Gastroesophageal sphincter (tissue), 4 donors: ENCODE results near the gene ARHGAP25. TPM values are rescaled to one million over a fixed set of nuclear protein-coding genes. Genes with fewer than 3 reads are reported as not detected.

Experiments used
- ATAC-seq: fragments of 150-250 bp; one replicate; pipeline ENCODE4 v1.9.1; 2016; ENCODE audit warnings: mild to moderate bottlenecking, moderate library complexity
- H3K27ac ChIP-seq, 4 donors: fragments of 200-600 bp; sonication (generic) in 3 of 4; 1 replicate in 3 of 4; 2 replicates in 1 of 4; pipeline ENCODE4 v1.5.1; 2016 to 2019
- H3K27me3 ChIP-seq: fragments of 200-600 bp; sonication (generic); one replicate; pipeline ENCODE4 v1.5.1; 2019
- H3K36me3 ChIP-seq, 2 donors: fragments of 200-600 bp; sonication (generic); one replicate each; pipeline ENCODE4 v1.5.1; 2019; ENCODE audit warnings: control low read depth in 1 of 2
- H3K4me1 ChIP-seq, 3 donors: fragments of 200-600 bp; sonication (generic); 1 replicate in 2 of 3; 2 replicates in 1 of 3; pipeline ENCODE4 v1.5.1; 2016 to 2019; ENCODE audit warnings: control low read depth in 2 of 3
- H3K4me3 ChIP-seq, 2 donors: fragments of 200-600 bp; sonication (generic); one replicate each; pipeline ENCODE4 v1.5.1; 2019; ENCODE audit warnings: mild to moderate bottlenecking in 1 of 2, moderate library complexity in 1 of 2
- H3K9me3 ChIP-seq, 3 donors: fragments of 200-600 bp; sonication (generic); one replicate each; pipeline ENCODE4 v1.5.1; 2017 to 2019; ENCODE audit warnings: control low read depth in 2 of 3
- EP300 ChIP-seq: sonication (generic); formaldehyde crosslinking; IDR thresholded peaks from one replicate; pipeline ENCODE4 v1.6.1; 2017; ENCODE audit warnings: antibody characterized with exemption, mild to moderate bottlenecking
- POLR2A ChIP-seq, 2 donors: fragments of 450-650 bp; IDR thresholded peaks; one replicate each; pipeline ENCODE4 v1.6.1; 2017; ENCODE audit warnings: antibody characterized with exemption in 2 of 2, mild to moderate bottlenecking in 2 of 2, moderate library complexity in 1 of 2
- POLR2AphosphoS5 ChIP-seq: sonication (generic); formaldehyde crosslinking; IDR thresholded peaks from one replicate; pipeline ENCODE4 v1.6.1; 2017; ENCODE audit warnings: antibody characterized with exemption
- WGBS, 2 donors: methylation state at CpG; one replicate each; pipeline ENCODE4 v1.1.5; 2018; ENCODE audit warnings: low coverage in 1 of 2; 5-methylcytosine and 5-hydroxymethylcytosine counted together
- total RNA-seq, 4 donors: library from RNA; depleted of rRNA; stranded (reverse); fragments of >200 nt; gene quantifications; one replicate each; pipeline ENCODE4 v1.1.0, GENCODE V29; 2016
- TF ChIP-seq, protein P1 (sequence below), 4 experiments: fragments of 200-600 bp in 2 of 4; fragments of 450-650 bp in 2 of 4; sonication (generic) in 1 of 4; IDR thresholded peaks; one replicate each; pipeline ENCODE4 v1.5.1; 2017 to 2019; ENCODE audit warnings: antibody characterized with exemption in 4 of 4, mild to moderate bottlenecking in 2 of 4, moderate library complexity in 2 of 4

Gene ARHGAP25
- total RNA-seq, 4 donors from 2014 or later, result 2.2 to 7.3 (median 4.4) TPM

DNA sequence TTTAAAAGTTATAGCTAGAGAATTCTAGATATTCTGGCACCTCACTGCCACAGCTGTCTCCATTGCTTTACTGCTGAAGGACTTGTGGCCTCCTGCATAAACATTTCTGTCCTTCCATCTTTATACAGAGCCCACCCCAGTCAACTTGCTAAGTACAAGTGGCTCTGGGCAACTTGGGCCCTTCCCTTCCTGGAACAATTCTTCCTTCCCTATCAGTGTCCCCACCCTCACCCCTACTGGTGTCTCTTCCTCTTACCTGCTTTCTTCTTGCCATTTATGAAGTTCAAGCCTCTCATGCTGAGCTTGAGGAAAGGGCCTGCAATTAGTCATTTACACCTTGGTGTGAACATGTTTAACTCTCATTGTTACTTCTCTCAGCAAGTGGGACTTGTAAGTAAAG lies 45.0 kb downstream of the ARHGAP25 start:
- H3K4me1 ChIP-seq, result no peaks in the 10 kb centered on the region
- H3K4me3 ChIP-seq, result no peak overlapping the region
- no peaks in the 10 kb centered on the region for H3K27me3 ChIP-seq
- no peak for TF ChIP-seq POLR2AphosphoS5
- TF ChIP-seq, protein P1, sequence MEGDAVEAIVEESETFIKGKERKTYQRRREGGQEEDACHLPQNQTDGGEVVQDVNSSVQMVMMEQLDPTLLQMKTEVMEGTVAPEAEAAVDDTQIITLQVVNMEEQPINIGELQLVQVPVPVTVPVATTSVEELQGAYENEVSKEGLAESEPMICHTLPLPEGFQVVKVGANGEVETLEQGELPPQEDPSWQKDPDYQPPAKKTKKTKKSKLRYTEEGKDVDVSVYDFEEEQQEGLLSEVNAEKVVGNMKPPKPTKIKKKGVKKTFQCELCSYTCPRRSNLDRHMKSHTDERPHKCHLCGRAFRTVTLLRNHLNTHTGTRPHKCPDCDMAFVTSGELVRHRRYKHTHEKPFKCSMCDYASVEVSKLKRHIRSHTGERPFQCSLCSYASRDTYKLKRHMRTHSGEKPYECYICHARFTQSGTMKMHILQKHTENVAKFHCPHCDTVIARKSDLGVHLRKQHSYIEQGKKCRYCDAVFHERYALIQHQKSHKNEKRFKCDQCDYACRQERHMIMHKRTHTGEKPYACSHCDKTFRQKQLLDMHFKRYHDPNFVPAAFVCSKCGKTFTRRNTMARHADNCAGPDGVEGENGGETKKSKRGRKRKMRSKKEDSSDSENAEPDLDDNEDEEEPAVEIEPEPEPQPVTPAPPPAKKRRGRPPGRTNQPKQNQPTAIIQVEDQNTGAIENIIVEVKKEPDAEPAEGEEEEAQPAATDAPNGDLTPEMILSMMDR (IDR thresholded peaks at IDR 0.05), result no peak
- no peak for TF ChIP-seq POLR2A (IDR thresholded peaks at IDR 0.05)
- no peak for TF ChIP-seq EP300
- no peak overlapping the region for H3K27ac ChIP-seq
- no peaks in the 10 kb centered on the region for H3K36me3 ChIP-seq
- H3K9me3 ChIP-seq, result no peaks in the 10 kb centered on the region
- ATAC-seq, result no peak

DNA sequence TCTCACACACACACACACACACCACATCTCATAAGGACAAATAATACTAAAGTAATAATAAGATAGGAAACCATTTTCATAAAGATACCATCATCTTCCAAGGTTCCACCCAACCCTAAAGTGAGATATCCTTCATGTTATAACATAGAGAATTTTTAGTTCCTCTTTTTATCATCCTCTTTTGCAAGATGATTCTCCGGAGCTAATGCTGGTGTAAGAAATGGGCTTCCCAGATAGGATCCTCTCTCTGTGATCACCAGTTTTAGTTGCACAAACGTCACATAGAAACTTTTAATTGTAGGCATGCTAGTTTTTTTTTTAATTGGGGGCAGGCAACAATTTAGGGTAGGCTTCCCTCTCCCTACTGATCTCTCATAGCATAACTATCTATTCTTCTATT lies 49.6 kb downstream of the ARHGAP25 start:
- 76 to 81% methylated on average over 2 of the region's 2 CpGs for WGBS, 2 donors
- TF ChIP-seq, protein P1 (IDR thresholded peaks at IDR 0.05), result no peak
- TF ChIP-seq EP300 (no peak), POLR2AphosphoS5 (no peak), POLR2A (IDR thresholded peaks at IDR 0.05) (no peak)
- Histone ChIP-seq H3K27ac (no peak overlapping the region), H3K4me3 (no peak overlapping the region), H3K36me3 (no peaks in the 10 kb centered on the region), H3K27me3 (no peaks in the 10 kb centered on the region), H3K4me1 (no peaks in the 10 kb centered on the region), H3K9me3 (no peaks in the 10 kb centered on the region)
- no peak for ATAC-seq

DNA sequence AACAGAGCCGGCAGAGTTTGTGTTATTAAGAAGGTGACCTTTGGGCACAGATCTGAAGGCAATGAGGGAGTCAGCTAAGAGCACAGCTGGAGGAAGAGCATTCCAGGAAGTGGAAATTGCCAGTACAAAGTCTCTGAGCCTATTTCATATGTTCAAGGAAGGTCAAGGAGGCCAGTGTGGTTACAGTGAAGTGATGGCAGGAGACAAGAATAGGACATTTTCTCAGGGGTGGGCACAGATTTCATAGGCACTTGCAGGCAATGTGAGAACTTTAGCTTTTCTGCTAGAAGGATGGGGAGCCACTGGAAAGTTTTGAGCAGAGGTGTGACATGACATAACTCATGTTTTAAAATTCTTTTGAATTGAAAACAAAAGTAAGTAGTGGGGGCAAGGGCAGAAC lies 50.3 kb downstream of the ARHGAP25 start:
- Histone ChIP-seq H3K9me3 (no peaks in the 10 kb centered on the region), H3K27ac (no peak overlapping the region), H3K4me1 (no peaks in the 10 kb centered on the region), H3K27me3 (no peaks in the 10 kb centered on the region), H3K4me3 (no peak overlapping the region), H3K36me3 (no peaks in the 10 kb centered on the region)
- ATAC-seq, result peak; percentile 51
- WGBS, 2 donors, result 50 to 58% methylated on average over 1 of the region's 1 CpG
- no peak for TF ChIP-seq POLR2AphosphoS5
- TF ChIP-seq, protein P1 (IDR thresholded peaks at IDR 0.05), result no peak
- TF ChIP-seq EP300, result no peak
- no peak for TF ChIP-seq POLR2A (IDR thresholded peaks at IDR 0.05)

DNA sequence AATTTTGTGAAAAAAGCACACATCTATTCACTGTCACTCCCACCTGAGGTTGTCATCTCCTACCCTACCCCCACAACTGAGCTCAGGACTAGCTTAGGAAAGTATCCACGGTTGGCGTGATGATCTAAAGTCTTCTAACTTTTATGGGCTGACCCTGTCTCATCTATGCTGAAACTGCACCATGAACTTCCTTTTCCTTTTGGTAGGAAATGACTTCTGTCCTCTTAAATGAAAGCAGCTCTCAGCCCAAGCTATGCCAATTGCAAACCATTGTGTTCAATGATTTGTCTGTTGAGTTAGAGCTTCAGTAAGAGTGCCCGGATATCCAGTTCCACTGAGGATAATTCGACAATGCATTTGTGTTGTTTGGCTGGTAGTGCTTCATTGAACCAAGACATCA lies 52.7 kb downstream of the ARHGAP25 start:
- Histone ChIP-seq H3K27me3 (no peaks in the 10 kb centered on the region), H3K4me3 (no peak overlapping the region), H3K4me1 (no peaks in the 10 kb centered on the region), H3K27ac (no peak overlapping the region), H3K9me3 (no peaks in the 10 kb centered on the region), H3K36me3 (no peaks in the 10 kb centered on the region)
- WGBS, 2 donors, result 75% methylated on average over 4 of the region's 4 CpGs; no CpG with 5 or more reads in 1 of the 2 donors
- TF ChIP-seq EP300, result no peak
- TF ChIP-seq POLR2A (IDR thresholded peaks at IDR 0.05), result no peak
- no peak for TF ChIP-seq POLR2AphosphoS5
- TF ChIP-seq, protein P1 (IDR thresholded peaks at IDR 0.05), result no peak
- ATAC-seq, result no peak

DNA sequence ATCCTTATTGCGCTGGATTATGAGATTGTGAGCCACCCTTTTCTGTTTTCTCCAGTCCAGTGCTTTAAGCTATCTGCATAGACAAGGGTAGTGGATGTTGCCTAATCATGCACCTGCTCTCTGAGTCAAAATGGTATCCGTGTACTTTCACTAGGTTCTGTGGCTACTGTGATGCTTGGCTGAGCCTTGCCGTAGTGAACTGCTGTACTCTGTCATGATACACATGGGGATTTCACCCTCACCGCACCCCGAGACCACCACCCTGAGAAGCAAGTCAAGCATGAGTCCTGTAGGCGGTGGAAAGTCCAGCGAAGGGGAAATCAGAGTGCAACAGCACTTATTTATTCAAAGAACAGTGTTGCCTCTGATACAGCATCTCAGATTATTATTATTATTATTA lies 55.0 kb downstream of the ARHGAP25 start:
- WGBS, 2 donors, result 80 to 95% methylated on average over 5 to 6 of the region's 7 CpGs
- Histone ChIP-seq H3K36me3 (no peaks in the 10 kb centered on the region), H3K9me3 (no peaks in the 10 kb centered on the region), H3K4me3 (no peak overlapping the region), H3K4me1 (no peaks in the 10 kb centered on the region), H3K27me3 (no peaks in the 10 kb centered on the region), H3K27ac (no peak overlapping the region)
- TF ChIP-seq, protein P1 (IDR thresholded peaks at IDR 0.05), result no peak
- TF ChIP-seq POLR2AphosphoS5 (no peak), EP300 (no peak), POLR2A (IDR thresholded peaks at IDR 0.05) (no peak)
- ATAC-seq, result no peak
